Endothelial cell of umbilical vein (primary cell): Measurements from ENCODE around the gene ZDHHC16. TPM values are rescaled to one million over a fixed set of nuclear protein-coding genes. Genes with fewer than 3 reads are reported as not detected.

Experiments used
- BruUV-seq: library from RNA; stranded (reverse); fragments of 400-500 nt; replicated peaks from 2 replicates; lab custom pipeline; 2021; lab: Mats Ljungman, UMichigan
- CTCF ChIA-PET: fragments of 300-600, 350-600 bp; sonication (Branson Sonifier 250); formaldehyde crosslinking; loops from one replicate; lab custom pipeline; 2021; ENCODE audit warnings: antibody characterized with exemption, inconsistent platforms; lab: Charles Lee
- POLR2A ChIA-PET: fragments of 300-600, 350-600 bp; sonication (Branson Sonifier 250); formaldehyde crosslinking; loops from one replicate; lab custom pipeline; 2021; ENCODE audit warnings: antibody characterized with exemption, inconsistent platforms; lab: Charles Lee
- DNase-seq: peaks from one replicate; pipeline ENCODE4 v3.0.0-alpha.2; 2011; ENCODE audit warnings: low read depth, low spot score
- FAIRE-seq: peaks from 2 replicates; lab custom pipeline; 2011; peaks lifted over from hg19 to GRCh38; lab: Jason Lieb, UNC
- H2AFZ ChIP-seq: 2 replicates; pipeline ENCODE4 v1.6.0; 2012; ENCODE audit warnings: low read depth, low read length, control low read depth, inconsistent platforms
- H3K27ac ChIP-seq: 2 replicates; pipeline ENCODE4 v1.5.1; 2011; ENCODE audit warnings: low read depth, mild to moderate bottlenecking, control low read depth, low read length, moderate library complexity; ENCODE audit not compliant: insufficient read depth
- H3K27me3 ChIP-seq, 2 experiments: 2 replicates each; pipeline versions ENCODE4 v1.6.0 to v1.6.1; 2011; ENCODE audit warnings: low read length in 2 of 2, mixed read lengths in 1 of 2; ENCODE audit not compliant: control insufficient read depth in 2 of 2, insufficient read depth in 2 of 2
- H3K36me3 ChIP-seq, 2 experiments: 2 replicates in 1 of 2; 3 replicates in 1 of 2; pipeline ENCODE4 v1.5.1; 2011; ENCODE audit warnings: low read length in 2 of 2, mild to moderate bottlenecking in 1 of 2, moderate library complexity in 1 of 2; ENCODE audit not compliant: control insufficient read depth in 2 of 2, insufficient read depth in 2 of 2; ENCODE audit errors: extremely low read depth in 1 of 2
- H3K4me1 ChIP-seq: 3 replicates; pipeline ENCODE4 v1.5.1; 2011; ENCODE audit warnings: mild to moderate bottlenecking, low read length; ENCODE audit not compliant: control insufficient read depth, insufficient read depth; ENCODE audit errors: extremely low read depth
- H3K4me2 ChIP-seq: 2 replicates; pipeline ENCODE4 v1.6.1; 2011; ENCODE audit warnings: low read length, control low read depth, mixed read lengths; ENCODE audit not compliant: insufficient read depth
- H3K4me3 ChIP-seq, 3 experiments: fragments of 200-600 bp in 1 of 3; sonication (generic), shearing (Covaris generic) in 1 of 3; replicated peaks in 1 of 3; 2 replicates each; pipeline ENCODE4 v1.5.1; 2011 to 2016; ENCODE audit warnings: control low read depth in 3 of 3, low read length in 3 of 3, mild to moderate bottlenecking in 2 of 3, inconsistent platforms in 1 of 3, low read depth in 1 of 3, moderate library complexity in 1 of 3; ENCODE audit not compliant: insufficient read depth in 1 of 3
- H3K79me2 ChIP-seq: 2 replicates; pipeline ENCODE4 v1.6.0; 2012; ENCODE audit warnings: low read length, inconsistent platforms; ENCODE audit not compliant: control insufficient read depth, insufficient read depth
- H3K9ac ChIP-seq: replicated peaks from 2 replicates; pipeline ENCODE3; 2011; ENCODE audit warnings: low read length, control low read depth; ENCODE audit not compliant: insufficient read depth; ENCODE audit errors: extremely low read depth
- H3K9me1 ChIP-seq: replicated peaks from 3 replicates; pipeline ENCODE4 v1.6.0; 2011; ENCODE audit warnings: mild to moderate bottlenecking, low read length; ENCODE audit not compliant: control insufficient read depth, insufficient read depth; ENCODE audit errors: extremely low read depth
- H3K9me3 ChIP-seq: replicated peaks from 2 replicates; pipeline ENCODE4 v1.5.1; 2012; ENCODE audit warnings: low read length, inconsistent platforms; ENCODE audit not compliant: control insufficient read depth, insufficient read depth
- H4K20me1 ChIP-seq: replicated peaks from 2 replicates; pipeline ENCODE3; 2011; ENCODE audit warnings: mild to moderate bottlenecking, low read length; ENCODE audit not compliant: control insufficient read depth, insufficient read depth; ENCODE audit errors: extremely low read depth
- CTCF ChIP-seq, 2 donors: IDR thresholded peaks; 1 replicate in 1 of 2; 2 replicates in 1 of 2; pipeline ENCODE4 v1.5.1; 2011; ENCODE audit warnings: low read length in 2 of 2, mild to moderate bottlenecking in 2 of 2, moderate library complexity in 2 of 2, control low read depth in 1 of 2, inconsistent platforms in 1 of 2, low read depth in 1 of 2; ENCODE audit not compliant: insufficient read depth in 1 of 2; ENCODE audit errors: extremely low read depth in 1 of 2
- EZH2 ChIP-seq: IDR thresholded peaks from 2 replicates; pipeline ENCODE4 v1.6.1; 2012; ENCODE audit warnings: borderline replicate concordance, low read depth, mild to moderate bottlenecking, moderate library complexity, low read length, inconsistent platforms; ENCODE audit not compliant: severe bottlenecking
- JUN ChIP-seq: IDR thresholded peaks from 2 replicates; pipeline ENCODE4 v1.6.1; 2011; ENCODE audit warnings: borderline replicate concordance, low read depth; ENCODE audit not compliant: insufficient read length, insufficient read depth
- MAX ChIP-seq: IDR thresholded peaks from 2 replicates; pipeline ENCODE4 v1.6.1; 2011; ENCODE audit not compliant: insufficient read depth, insufficient read length
- MYC ChIP-seq: IDR thresholded peaks from one replicate; pipeline ENCODE4 v1.6.1; 2011; ENCODE audit warnings: mild to moderate bottlenecking, low read depth, low read length
- POLR2A ChIP-seq: IDR thresholded peaks from 2 replicates; pipeline ENCODE4 v1.6.1; 2012; ENCODE audit warnings: low read depth, mild to moderate bottlenecking, control low read depth, low read length
- POLR2AphosphoS5 ChIP-seq: IDR thresholded peaks from 2 replicates; pipeline ENCODE4 v1.6.1; 2012; ENCODE audit warnings: low read depth, mild to moderate bottlenecking, control low read depth, low read length, moderate library complexity; ENCODE audit not compliant: insufficient read depth
- dilution Hi-C: fragments of 300-500 bp; cut with MboI; formaldehyde crosslinking; loops from one replicate; pipeline ENCODE4 v1.15.0; 2019; ENCODE audit warnings: low sequenced_read_pairs; ENCODE audit not compliant: extremely low pct_ligation_motif_present
- intact Hi-C: fragments of 100-400 bp; cut with micrococcal nuclease; formaldehyde crosslinking; loops from one replicate; pipeline ENCODE4 v1.10.0; 2022
- polyA plus RNA-seq, 4 experiments: library from polyadenylated mRNA; depleted of rRNA in 3 of 4; stranded (reverse) in 3 of 4; unstranded in 1 of 4; fragments of >200 nt; gene quantifications; 2 replicates each; pipeline versions ENCODE4 v1.2.1 to v1.2.3, GENCODE V29; 2011 to 2012; ENCODE audit warnings: missing spikeins in 1 of 4
- total RNA-seq: library from RNA; stranded (reverse); gene quantifications from 2 replicates; pipeline ENCODE4 v1.2.3, GENCODE V29; 2021

ZDHHC16 gene
- total and polyA plus RNA-seq, 2 donors (not counting 3 experiments of a cell fraction or from before 2014, with no cell fraction given) = 52.0 to 125 TPM

DNA sequence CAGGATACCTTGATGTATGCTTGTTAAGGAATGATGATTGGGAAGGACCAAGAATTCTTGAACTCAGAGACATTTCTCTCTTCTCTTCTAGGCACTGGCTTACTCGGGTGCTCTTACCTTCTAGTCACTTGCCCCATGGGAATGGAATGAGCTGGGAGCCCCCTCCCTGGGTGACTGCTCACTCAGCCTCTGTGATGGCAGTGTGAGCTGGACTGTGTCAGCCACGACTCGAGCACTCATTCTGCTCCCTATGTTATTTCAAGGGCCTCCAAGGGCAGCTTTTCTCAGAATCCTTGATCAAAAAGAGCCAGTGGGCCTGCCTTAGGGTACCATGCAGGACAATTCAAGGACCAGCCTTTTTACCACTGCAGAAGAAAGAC lies 10.7 kb downstream of the ZDHHC16 start:
- POLR2A ChIA-PET = interaction anchor here (0.5 kb wide), 1 partner anchor 8 kb away, joined by 3 read pairs; no protein-coding TSS in a partner anchor
- CTCF ChIA-PET = interaction anchor here (1.0 to 1.7 kb wide), 2 partner anchors 10 to 97 kb away, joined by 3 to 5 read pairs; no protein-coding TSS in a partner anchor
- H3K27ac ChIP-seq = no peak overlapping the region

More for the DNA sequence above, 10.7 kb downstream of the ZDHHC16 start:
- Histone ChIP-seq H3K9me3 (no peaks in the 10 kb centered on the region), H2AFZ (no peak overlapping the region), H3K4me3 (no peak overlapping the region), H3K4me1 (no peaks in the 10 kb centered on the region), H3K9ac (no peak overlapping the region), H3K27me3 (no peaks in the 10 kb centered on the region), H3K36me3 (peaks cover 33 to 67% of the 10 kb centered on the region in 2 experiments), H3K79me2 (peaks cover 5% of the 10 kb centered on the region), H3K9me1 (no peaks in the 10 kb centered on the region), H4K20me1 (no peaks in the 10 kb centered on the region), H3K4me2 (no peak overlapping the region)
- TF ChIP-seq POLR2AphosphoS5 (no peak), MYC (no peak), JUN (no peak), POLR2A (no peak), MAX (no peak), EZH2 (no peak), CTCF (IDR thresholded peaks at IDR 0.05; ENCODE audit: extremely low read depth in 1 of 2, insufficient read depth in 1 of 2, low read depth in 1 of 2, low read length in 2 of 2) (no peak)
- dilution Hi-C loops (no loop called here), intact Hi-C loops (no loop called here)
- no TSS peak for BruUV-seq
- DNase-seq (no peak), FAIRE-seq (no peak)
